GM10266 (cell line): ENCODE measurements around the gene BLM.

ENCODE experiments used
- DNase-seq: peaks from one replicate; pipeline ENCODE4 v3.0.0; 2012; ENCODE audit errors: extremely low spot score
- CTCF ChIP-seq: IDR thresholded peaks from 2 replicates; pipeline ENCODE4 v1.5.1; 2012; ENCODE audit warnings: mild to moderate bottlenecking, low read depth; ENCODE audit not compliant: control insufficient read depth, insufficient read depth; ENCODE audit errors: missing control alignments

Gene BLM

GRCh38 chr15:90707489-90707888, 9.7 kb upstream of the BLM start:
- TF ChIP-seq CTCF = no peak

GRCh38 chr15:90708516-90708915, 8.6 kb upstream of the BLM start:
- no peak for TF ChIP-seq CTCF
- DNase-seq = no peak

More at GRCh38 chr15:90707489-90707888, 9.7 kb upstream of the BLM start:
- no peak for DNase-seq

GRCh38 chr15:90709278-90709677, 7.9 kb upstream of the BLM start:
- no peak for DNase-seq
- TF ChIP-seq CTCF = no peak

DNA sequence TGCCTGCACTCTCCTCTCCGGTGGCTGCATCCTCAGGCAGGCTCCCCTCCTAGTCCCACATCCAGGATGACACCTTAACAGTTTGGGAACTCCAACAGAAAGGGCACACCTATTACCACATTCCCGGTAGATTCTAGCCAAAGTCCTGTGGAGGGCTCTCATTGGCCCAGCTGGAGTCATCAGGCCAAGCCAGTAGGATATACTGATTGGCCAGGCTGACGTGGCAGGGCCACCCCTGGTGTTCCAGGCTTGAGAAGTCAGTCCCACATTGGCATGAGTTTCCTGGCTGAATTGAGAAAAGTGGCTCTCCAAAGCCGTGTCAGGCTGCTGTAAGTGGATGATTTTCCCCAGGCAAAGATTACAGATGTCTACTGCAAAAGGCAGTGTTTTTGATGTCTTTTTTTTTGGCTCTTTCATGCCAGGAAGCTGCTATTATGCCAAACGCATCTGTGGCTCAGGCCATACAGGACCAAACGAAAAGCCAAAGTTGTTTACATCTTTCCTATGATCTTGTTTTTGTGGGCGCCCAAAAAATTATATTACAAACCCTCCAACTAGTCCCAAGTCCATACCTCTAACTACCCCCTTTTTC, 6.6 kb upstream of the BLM start:
- no peak for DNase-seq
- TF ChIP-seq CTCF = no peak

- DNase-seq = no peak
- TF ChIP-seq CTCF = no peak
These were observed 5.7 kb upstream of the BLM start for GRCh38 chr15:90711418-90711824.

- TF ChIP-seq CTCF = no peak
- DNase-seq = no peak
These were observed 5.3 kb upstream of the BLM start for GRCh38 chr15:90711842-90712241.

- TF ChIP-seq CTCF = no peak
- DNase-seq = no peak
These were observed 4.1 kb upstream of the BLM start for GRCh38 chr15:90713081-90713480.
